IMR-90 (cell line): ENCODE measurements around the gene USP17L11. TPM values are rescaled to one million over a fixed set of nuclear protein-coding genes. Genes with fewer than 3 reads are reported as not detected.
"Not testable (repeated sequence)": the region's sequence is repeated elsewhere in the genome, so short reads cannot be mapped to it uniquely, and the experiment has no call there.

ENCODE experiments used
- ATAC-seq: fragments of 200-7000 bp; cut with Tn5 transposase; 2 replicates; pipeline ENCODE4 v1.9.1; 2020; ENCODE audit warnings: low read depth, mild to moderate bottlenecking, moderate library complexity
- BruUV-seq: library from RNA; stranded (reverse); fragments of 400-500 nt; replicated peaks from 2 replicates; lab custom pipeline; 2021; lab: Mats Ljungman, UMichigan
- CTCF ChIA-PET: fragments of 300-600 bp; formaldehyde crosslinking; extraction: SDS; loops from one replicate; lab custom pipeline; 2021; ENCODE audit warnings: antibody characterized with exemption; lab: Yijun Ruan, JAX
- POLR2A ChIA-PET: fragments of 300-600 bp; sonication (Branson Sonifier 250); formaldehyde crosslinking; loops from one replicate; lab custom pipeline; 2022; ENCODE audit warnings: antibody characterized with exemption; ENCODE audit not compliant: unreplicated experiment; lab: Charles Lee
- DNase-seq: peaks from one replicate; pipeline ENCODE4 v3.0.0; 2013
- H2AFZ ChIP-seq: replicated peaks from 2 replicates; pipeline ENCODE3; 2013; ENCODE audit warnings: low read length, mild to moderate bottlenecking; ENCODE audit not compliant: poor library complexity
- H2AK5ac ChIP-seq: 2 replicates; pipeline ENCODE4 v1.6.1; 2013; ENCODE audit warnings: low read depth, low read length, inconsistent platforms
- H2AK9ac ChIP-seq: replicated peaks from 2 replicates; pipeline ENCODE3; 2013; ENCODE audit warnings: mild to moderate bottlenecking, low read depth, low read length, moderate library complexity; ENCODE audit not compliant: poor library complexity
- H2BK120ac ChIP-seq: 2 replicates; pipeline ENCODE4 v1.6.1; 2013; ENCODE audit warnings: low read depth, low read length, inconsistent platforms
- H2BK15ac ChIP-seq: 3 replicates; pipeline ENCODE4 v1.6.1; 2013; ENCODE audit warnings: low read depth, low read length, inconsistent platforms
- H2BK20ac ChIP-seq: 2 replicates; pipeline ENCODE4 v1.6.1; 2013; ENCODE audit warnings: low read depth, mild to moderate bottlenecking, inconsistent platforms, low read length, moderate library complexity
- H2BK5ac ChIP-seq: 2 replicates; pipeline ENCODE4 v1.6.1; 2013; ENCODE audit warnings: mild to moderate bottlenecking, low read depth, low read length, inconsistent platforms; ENCODE audit not compliant: poor library complexity, severe bottlenecking
- H3K14ac ChIP-seq: replicated peaks from 2 replicates; pipeline ENCODE4 v1.6.1; 2013; ENCODE audit warnings: low read depth, low read length, inconsistent platforms
- H3K18ac ChIP-seq: 2 replicates; pipeline ENCODE4 v1.6.1; 2013; ENCODE audit warnings: low read depth, low read length, control low read depth
- H3K23ac ChIP-seq: 2 replicates; pipeline ENCODE4 v1.6.1; 2013; ENCODE audit warnings: low read depth, low read length, inconsistent platforms
- H3K27ac ChIP-seq: 2 replicates; pipeline ENCODE4 v1.5.1; 2013; ENCODE audit warnings: mild to moderate bottlenecking, control low read depth, low read length; ENCODE audit not compliant: insufficient read depth
- H3K27me3 ChIP-seq: 2 replicates; pipeline ENCODE4 v1.6.1; 2013; ENCODE audit warnings: low read length; ENCODE audit not compliant: control insufficient read depth, insufficient read depth
- H3K36me3 ChIP-seq: 2 replicates; pipeline ENCODE4 v1.6.1; 2013; ENCODE audit warnings: low read length, mixed read lengths; ENCODE audit not compliant: control insufficient read depth, insufficient read depth
- H3K4ac ChIP-seq: 2 replicates; pipeline ENCODE4 v1.6.1; 2013; ENCODE audit warnings: low read depth, low read length, inconsistent platforms
- H3K4me1 ChIP-seq: 2 replicates; pipeline ENCODE4 v1.6.1; 2013; ENCODE audit warnings: low read length, mixed read lengths; ENCODE audit not compliant: control insufficient read depth, insufficient read depth
- H3K4me2 ChIP-seq: 2 replicates; pipeline ENCODE4 v1.6.1; 2013; ENCODE audit warnings: low read depth, mild to moderate bottlenecking, control low read depth, low read length, moderate library complexity
- H3K4me3 ChIP-seq: 2 replicates; pipeline ENCODE4 v1.5.1; 2013; ENCODE audit warnings: low read depth, mild to moderate bottlenecking, control low read depth, low read length, moderate library complexity; ENCODE audit not compliant: insufficient read depth
- H3K56ac ChIP-seq: 2 replicates; pipeline ENCODE4 v1.6.1; 2013; ENCODE audit warnings: low read length, inconsistent platforms; ENCODE audit not compliant: insufficient read depth; ENCODE audit errors: extremely low read depth
- H3K79me1 ChIP-seq, 2 experiments: 2 replicates each; pipeline ENCODE4 v1.6.1; 2013; ENCODE audit warnings: low read length in 2 of 2, inconsistent platforms in 1 of 2, low read depth in 1 of 2
- H3K9ac ChIP-seq: 2 replicates; pipeline ENCODE4 v1.6.1; 2013; ENCODE audit warnings: low read depth, low read length, control low read depth
- H3K9me1 ChIP-seq: 2 replicates; pipeline ENCODE4 v1.6.1; 2013; ENCODE audit warnings: low read length, inconsistent platforms; ENCODE audit not compliant: insufficient read depth
- H3K9me3 ChIP-seq: 2 replicates; pipeline ENCODE4 v1.6.1; 2013; ENCODE audit warnings: low read length; ENCODE audit not compliant: control insufficient read depth, insufficient read depth
- H4K20me1 ChIP-seq: 2 replicates; pipeline ENCODE4 v1.6.1; 2013; ENCODE audit warnings: low read length, inconsistent platforms; ENCODE audit not compliant: insufficient read depth
- H4K5ac ChIP-seq: 2 replicates; pipeline ENCODE4 v1.6.1; 2013; ENCODE audit warnings: mild to moderate bottlenecking, low read depth, low read length, control low read depth
- H4K8ac ChIP-seq, 2 experiments: 2 replicates each; pipeline ENCODE4 v1.6.1; 2013; ENCODE audit warnings: low read depth in 2 of 2, low read length in 2 of 2, control low read depth in 1 of 2, inconsistent platforms in 1 of 2
- H4K91ac ChIP-seq: 2 replicates; pipeline ENCODE4 v1.6.1; 2013; ENCODE audit warnings: low read depth, low read length, inconsistent platforms; ENCODE audit not compliant: insufficient read depth
- WGBS, 2 experiments: methylation state at CpG; one replicate each; pipeline versions ENCODE4 v1.1.5 to v1.1.7; 2013; ENCODE audit warnings: missing lambda C conversion rate in 2 of 2; ENCODE audit not compliant: insufficient read length in 1 of 2; ENCODE audit errors: extremely low coverage in 2 of 2; 5-methylcytosine and 5-hydroxymethylcytosine counted together
- dilution Hi-C: fragments of 300-500 bp; cut with HindIII; formaldehyde crosslinking; loops from one replicate; pipeline ENCODE4 v1.14.3; 2018; ENCODE audit warnings: low sequenced_read_pairs; ENCODE audit not compliant: unreplicated experiment
- in situ Hi-C: fragments of 300-500 bp; cut with MboI; formaldehyde crosslinking; loops from 3 replicates; pipeline ENCODE4 v1.14.3; 2019; ENCODE audit warnings: low sequenced_read_pairs, inconsistent platforms, mixed read lengths
- intact Hi-C: fragments of 100-400 bp; cut with micrococcal nuclease; formaldehyde crosslinking; loops from 2 replicates; pipeline ENCODE4 v1.10.0; 2022
- polyA plus RNA-seq, 3 experiments: library from polyadenylated mRNA; depleted of rRNA; stranded (reverse); fragments of >200 nt; gene quantifications; 2 replicates each; pipeline ENCODE4 v1.2.3, GENCODE V29; 2012; ENCODE audit warnings: low replicate concordance in 1 of 3
- total RNA-seq: library from RNA; depleted of rRNA; stranded (reverse); fragments of >200 nt; gene quantifications from 2 replicates; pipeline ENCODE4 v1.2.3, GENCODE V29; 2012

The USP17L11 gene
- total and polyA plus RNA-seq, 2 of the 4 experiments (the other 2 are of a cell fraction): not detected

GRCh38 chr4:9169791-9170459 is 45.3 kb upstream of the USP17L11 start, which contains the start of gene FAM90A26:
Gene FAM90A26 (plus strand): TSS chr4:9170409. CDS start chr4:9173173, 2,764 bp downstream.
- H2AK9ac ChIP-seq, H2BK20ac ChIP-seq, H3K14ac ChIP-seq, DNase-seq, ATAC-seq, H4K20me1 ChIP-seq, H4K5ac ChIP-seq, H3K4ac ChIP-seq, H3K36me3 ChIP-seq, POLR2A ChIA-PET, CTCF ChIA-PET, H4K91ac ChIP-seq, H3K9me3 ChIP-seq, H3K4me2 ChIP-seq, H2AFZ ChIP-seq, H3K18ac ChIP-seq, H3K9ac ChIP-seq, H3K4me1 ChIP-seq, H3K23ac ChIP-seq, H3K27me3 ChIP-seq, H2BK15ac ChIP-seq, H2BK120ac ChIP-seq, in situ Hi-C loops, dilution Hi-C loops, H3K4me3 ChIP-seq, BruUV-seq, H4K8ac ChIP-seq, H2AK5ac ChIP-seq, H2BK5ac ChIP-seq, H3K79me1 ChIP-seq, H3K9me1 ChIP-seq, H3K56ac ChIP-seq, intact Hi-C loops, H3K27ac ChIP-seq: not testable (repeated sequence)
- WGBS, 2 experiments: no CpG with 5 or more reads among the region's 11 CpGs

GRCh38 chr4:9210357-9210756 is 4.8 kb upstream of the USP17L11 start, which contains the start of gene USP17L10:
Gene USP17L10 (plus strand): TSS chr4:9210657. CDS start chr4:9210657, 0 bp downstream.
- H3K14ac ChIP-seq, BruUV-seq, H4K91ac ChIP-seq, H3K36me3 ChIP-seq, in situ Hi-C loops, H3K4ac ChIP-seq, H3K4me1 ChIP-seq, intact Hi-C loops, H3K4me2 ChIP-seq, H4K8ac ChIP-seq, DNase-seq, H3K23ac ChIP-seq, H3K27me3 ChIP-seq, POLR2A ChIA-PET, H3K27ac ChIP-seq, H2BK15ac ChIP-seq, H4K5ac ChIP-seq, H3K9ac ChIP-seq, H3K18ac ChIP-seq, H3K9me1 ChIP-seq, ATAC-seq, H4K20me1 ChIP-seq, H2BK5ac ChIP-seq, H2BK120ac ChIP-seq, CTCF ChIA-PET, H3K4me3 ChIP-seq, H3K79me1 ChIP-seq, H2AFZ ChIP-seq, H3K56ac ChIP-seq, H2AK5ac ChIP-seq, dilution Hi-C loops, H2BK20ac ChIP-seq, H3K9me3 ChIP-seq, H2AK9ac ChIP-seq: not testable (repeated sequence)
- WGBS, 2 experiments: no CpG with 5 or more reads among the region's 13 CpGs
